GM21723 (cell line): ENCODE results near the gene ADRB2.
A peak's percentile ranks its signal among the peaks of the same experiment; 100 is the strongest.

Experiments used
- ATAC-seq: cut with Tn5 transposase; IDR thresholded peaks from one replicate; pipeline ENCODE4 v1.9.1; 2021; ENCODE audit warnings: mild to moderate bottlenecking, moderate library complexity; ENCODE audit not compliant: unreplicated experiment

ADRB2 gene

GRCh38 chr5:148805326-148806290 is 20.8 kb upstream of the ADRB2 start:
- peak; percentile 42 for ATAC-seq

- no peak for ATAC-seq
Observed at GRCh38 chr5:148806520-148806931, 19.9 kb upstream of the ADRB2 start.

- no peak for ATAC-seq
Observed at GRCh38 chr5:148807851-148808250, 18.6 kb upstream of the ADRB2 start.

GRCh38 chr5:148808864-148809642 is 17.4 kb upstream of the ADRB2 start:
- ATAC-seq, result peak; percentile 68

GRCh38 chr5:148809781-148810524 is 16.5 kb upstream of the ADRB2 start:
- no peak for ATAC-seq

GRCh38 chr5:148810823-148811222 is 15.6 kb upstream of the ADRB2 start:
- ATAC-seq, result no peak

- no peak for ATAC-seq
Observed at GRCh38 chr5:148811756-148812155, 14.7 kb upstream of the ADRB2 start.

GRCh38 chr5:148815086-148815485 is 11.3 kb upstream of the ADRB2 start:
- no peak for ATAC-seq

- no peak for ATAC-seq
Observed at GRCh38 chr5:148815578-148815977, 10.8 kb upstream of the ADRB2 start.

GRCh38 chr5:148816357-148816756 is 10.1 kb upstream of the ADRB2 start:
- ATAC-seq, result no peak

- no peak for ATAC-seq
Observed at GRCh38 chr5:148816782-148817181, 9.6 kb upstream of the ADRB2 start.

GRCh38 chr5:148817606-148818005 is 8.8 kb upstream of the ADRB2 start:
- ATAC-seq, result no peak

- ATAC-seq, result peak; percentile 56
Observed at GRCh38 chr5:148820461-148821395, 5.7 kb upstream of the ADRB2 start.

- no peak for ATAC-seq
Observed at GRCh38 chr5:148823871-148824270, 2.5 kb upstream of the ADRB2 start.

- no peak for ATAC-seq
Observed at GRCh38 chr5:148825716-148826052, 727 bp upstream of the ADRB2 start.

- peak; percentile 35 for ATAC-seq
Observed at GRCh38 chr5:148826739-148827070, 294 bp downstream of the ADRB2 start.

- ATAC-seq, result no peak
Observed at GRCh38 chr5:148827723-148828122, 1.3 kb downstream of the ADRB2 start.

- no peak for ATAC-seq
Observed at GRCh38 chr5:148828511-148829247, 2.3 kb downstream of the ADRB2 start.

- ATAC-seq, result no peak
Observed at GRCh38 chr5:148829248-148829594, 2.8 kb downstream of the ADRB2 start.

- ATAC-seq, result no peak
Observed at GRCh38 chr5:148829734-148830133, 3.3 kb downstream of the ADRB2 start.
